Fibroblast of villous mesenchyme (primary cell): ENCODE data around the gene FAF2. TPM values are rescaled to one million over a fixed set of nuclear protein-coding genes. Genes with fewer than 3 reads are reported as not detected.

Experiments used
- DNase-seq: peaks from one replicate; pipeline ENCODE4 v3.0.0-alpha.2; 2010; ENCODE audit warnings: low read depth
- H3K4me3 ChIP-seq: 2 replicates; pipeline ENCODE4 v1.5.1; 2011; ENCODE audit warnings: low read depth, mild to moderate bottlenecking, low read length
- total RNA-seq: library from RNA; depleted of rRNA; stranded (reverse); fragments of >200 nt; gene quantifications from 2 replicates; pipeline ENCODE4 v1.2.3, GENCODE V29; 2012
- TF ChIP-seq, protein P1 (sequence below): IDR thresholded peaks from 2 replicates; pipeline ENCODE4 v1.5.1; 2012; ENCODE audit warnings: low read depth, mild to moderate bottlenecking, low read length; ENCODE audit not compliant: insufficient read depth

Gene FAF2
- total RNA-seq, 1 donor: 59.2 TPM

DNA sequence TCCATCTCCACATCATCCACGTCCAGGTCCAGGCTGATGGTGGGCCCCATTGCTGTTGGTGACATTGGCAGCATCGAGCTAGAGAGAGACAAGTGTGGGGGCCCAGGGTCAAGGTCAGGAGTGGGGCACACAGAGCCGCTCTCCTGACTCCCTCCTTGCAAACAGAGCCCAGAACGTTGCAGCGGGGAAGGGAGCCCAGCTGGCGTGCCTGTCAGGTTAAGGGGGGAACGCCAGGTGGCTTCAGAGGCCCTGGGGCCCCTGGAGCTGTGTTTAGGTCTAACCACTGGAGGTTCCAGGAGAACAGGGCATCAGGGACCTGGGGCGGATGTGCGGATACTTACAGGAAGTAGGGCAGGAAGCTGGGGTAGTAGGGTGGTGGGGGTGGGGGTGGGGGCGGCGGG lies 81.6 kb downstream of the FAF2 start:
- no peak overlapping the region for H3K4me3 ChIP-seq
- DNase-seq: no peak
- TF ChIP-seq, protein P1, sequence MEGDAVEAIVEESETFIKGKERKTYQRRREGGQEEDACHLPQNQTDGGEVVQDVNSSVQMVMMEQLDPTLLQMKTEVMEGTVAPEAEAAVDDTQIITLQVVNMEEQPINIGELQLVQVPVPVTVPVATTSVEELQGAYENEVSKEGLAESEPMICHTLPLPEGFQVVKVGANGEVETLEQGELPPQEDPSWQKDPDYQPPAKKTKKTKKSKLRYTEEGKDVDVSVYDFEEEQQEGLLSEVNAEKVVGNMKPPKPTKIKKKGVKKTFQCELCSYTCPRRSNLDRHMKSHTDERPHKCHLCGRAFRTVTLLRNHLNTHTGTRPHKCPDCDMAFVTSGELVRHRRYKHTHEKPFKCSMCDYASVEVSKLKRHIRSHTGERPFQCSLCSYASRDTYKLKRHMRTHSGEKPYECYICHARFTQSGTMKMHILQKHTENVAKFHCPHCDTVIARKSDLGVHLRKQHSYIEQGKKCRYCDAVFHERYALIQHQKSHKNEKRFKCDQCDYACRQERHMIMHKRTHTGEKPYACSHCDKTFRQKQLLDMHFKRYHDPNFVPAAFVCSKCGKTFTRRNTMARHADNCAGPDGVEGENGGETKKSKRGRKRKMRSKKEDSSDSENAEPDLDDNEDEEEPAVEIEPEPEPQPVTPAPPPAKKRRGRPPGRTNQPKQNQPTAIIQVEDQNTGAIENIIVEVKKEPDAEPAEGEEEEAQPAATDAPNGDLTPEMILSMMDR: no peak

DNA sequence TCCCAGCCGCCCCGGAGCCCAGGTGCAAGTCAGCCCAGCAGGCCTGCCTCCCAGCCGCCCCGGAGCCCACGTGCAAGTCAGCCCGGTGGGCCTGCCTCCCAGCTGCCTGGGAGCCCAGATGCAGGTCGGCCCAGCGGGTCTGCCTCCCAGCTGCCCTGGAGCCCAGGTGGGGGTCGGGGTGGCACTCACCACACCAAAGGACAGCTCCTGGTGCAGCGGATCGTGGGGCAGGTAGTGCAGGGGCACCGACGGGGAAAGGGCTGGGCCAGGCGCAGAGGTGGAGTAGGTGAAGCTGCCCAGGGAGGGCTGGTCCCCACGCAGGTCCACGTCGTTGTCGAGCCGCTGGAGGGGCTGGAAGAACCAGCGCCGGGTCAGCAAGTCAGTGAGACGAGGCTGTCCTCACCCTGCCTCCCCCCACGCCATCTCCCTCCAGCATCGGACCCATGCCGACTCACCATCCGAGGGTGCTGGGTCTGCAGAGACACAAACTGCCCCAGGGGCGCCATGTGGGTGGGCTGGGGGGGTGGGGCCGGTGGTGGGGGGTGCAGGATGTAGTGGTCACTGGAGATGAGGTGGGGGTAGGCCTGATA lies 82.3 kb downstream of the FAF2 start:
- DNase-seq: no peak
- no peak overlapping the region for H3K4me3 ChIP-seq
- TF ChIP-seq, protein P1: no peak

DNA sequence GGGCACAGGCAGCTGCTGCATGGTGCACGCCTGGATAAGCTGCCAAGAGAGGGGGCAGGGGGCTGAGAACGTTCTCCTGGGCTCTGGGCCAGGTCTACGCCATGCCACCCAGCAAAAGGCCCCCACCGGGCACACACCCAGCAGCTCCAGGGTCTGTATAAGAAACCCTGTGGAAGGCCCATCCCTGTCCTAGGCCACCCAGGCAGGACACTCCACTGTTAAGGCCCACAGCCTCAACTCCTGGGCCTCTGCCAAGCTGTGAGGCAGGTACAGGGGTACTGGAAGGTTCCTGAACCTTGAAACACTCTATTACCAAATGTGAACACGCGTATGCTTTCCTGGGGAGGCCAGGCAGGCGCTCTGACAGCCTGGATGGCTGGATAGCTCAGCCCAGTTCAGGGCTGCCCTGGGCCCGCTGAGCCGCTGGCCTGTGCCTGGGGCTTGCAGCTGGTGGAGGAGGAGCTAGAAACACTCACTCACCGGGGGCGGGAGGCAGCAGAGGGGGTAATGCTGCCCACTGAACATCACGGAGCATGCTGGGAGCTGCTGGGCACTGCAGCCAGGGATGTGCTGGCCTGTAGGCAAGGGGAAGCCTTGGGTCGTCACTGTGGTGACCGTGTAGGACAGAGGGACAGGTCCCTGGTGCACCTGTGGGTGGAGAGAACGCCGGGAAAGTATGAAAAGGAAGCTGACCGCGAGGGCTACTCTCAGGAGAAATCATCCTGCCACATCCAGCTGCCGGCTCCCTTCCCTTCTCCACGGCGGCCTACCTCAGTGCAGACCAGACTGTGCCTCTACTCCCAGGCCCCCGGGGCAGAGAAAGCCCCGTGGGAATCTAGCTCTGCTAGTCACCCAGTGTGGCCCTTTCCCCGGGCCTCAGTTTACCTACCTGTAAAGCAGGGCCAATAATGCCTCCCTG lies 83.1 kb downstream of the FAF2 start:
- DNase-seq: no peak
- TF ChIP-seq, protein P1: no peak

DNA sequence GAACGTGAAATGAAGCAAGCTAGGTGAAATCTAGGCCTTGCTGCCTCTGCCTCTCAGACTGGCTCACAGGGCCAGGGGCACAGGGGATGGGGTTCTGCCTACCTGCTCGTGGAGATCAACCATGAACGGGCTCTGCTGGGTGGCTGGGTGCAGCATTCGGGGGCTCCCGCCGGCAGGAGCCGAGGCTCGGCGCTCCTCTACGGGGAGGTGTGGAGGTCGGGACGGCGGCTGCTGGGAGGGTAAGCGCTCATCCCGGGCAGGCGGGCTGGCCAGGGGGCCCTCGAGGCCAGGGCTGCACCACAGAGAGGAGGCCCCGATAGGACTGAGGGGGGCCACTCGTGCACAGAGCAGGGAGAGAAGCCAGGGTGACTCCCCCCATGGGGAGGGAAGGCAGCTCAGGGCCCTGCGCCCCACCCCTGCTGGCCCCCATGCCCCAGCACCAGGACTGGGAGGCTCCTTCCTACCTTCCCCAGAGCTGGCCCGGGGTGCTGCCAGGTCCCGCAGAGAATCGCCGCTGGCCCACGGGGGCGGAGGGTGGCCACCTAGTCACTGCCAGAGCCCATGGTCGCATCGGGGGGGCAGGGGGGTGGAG lies 83.8 kb downstream of the FAF2 start:
- TF ChIP-seq, protein P1: no peak
- H3K4me3 ChIP-seq: no peak overlapping the region
- no peak for DNase-seq

More for the DNA sequence above, 83.1 kb downstream of the FAF2 start:
- H3K4me3 ChIP-seq: no peak overlapping the region

DNA sequence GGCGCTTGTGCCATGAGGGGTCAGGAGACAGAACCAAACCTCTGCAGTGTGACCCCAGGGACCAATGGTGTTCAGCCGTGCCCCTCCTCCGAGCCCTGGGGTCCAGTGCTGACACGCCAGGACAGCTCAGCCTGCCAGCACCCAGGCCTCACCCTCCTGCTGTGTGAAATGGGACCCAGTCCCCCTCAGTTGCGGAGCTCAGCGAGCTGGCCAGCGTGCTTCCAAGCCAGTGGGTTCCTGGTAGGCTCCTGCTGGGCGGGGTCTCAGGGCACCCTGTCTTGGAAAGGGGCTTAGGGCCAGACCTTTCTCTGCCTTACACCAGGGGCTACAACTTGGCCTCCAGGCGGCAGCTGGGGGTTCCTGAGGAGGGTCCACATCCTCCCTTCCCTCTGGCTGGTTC lies 84.6 kb downstream of the FAF2 start:
- TF ChIP-seq, protein P1: no peak
- no peak for DNase-seq
- H3K4me3 ChIP-seq: no peak overlapping the region

DNA sequence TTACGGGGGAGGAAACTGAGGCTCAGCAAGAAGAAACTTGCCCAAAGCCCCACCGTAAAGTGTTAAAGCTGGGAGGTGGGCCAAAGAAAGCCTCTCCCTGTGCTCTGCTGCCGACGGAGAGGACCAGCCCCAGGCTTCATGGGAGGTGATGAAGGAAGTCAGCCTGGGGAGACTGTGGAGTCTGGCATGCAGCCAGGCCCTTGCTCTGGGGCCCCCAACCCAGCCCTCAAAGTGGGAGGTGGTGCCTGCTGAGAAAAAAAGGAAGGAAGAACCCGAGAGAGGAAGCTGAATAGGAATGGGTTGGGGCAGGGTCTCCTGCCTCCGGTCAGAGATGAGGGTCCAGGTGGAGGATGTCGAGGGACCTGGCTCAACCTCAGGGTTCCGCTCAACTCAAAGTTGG lies 85.2 kb downstream of the FAF2 start:
- TF ChIP-seq, protein P1: no peak
- no peak for DNase-seq
- H3K4me3 ChIP-seq: no peak overlapping the region
